Stimulated activated CD8-positive, alpha-beta memory T cell treated with anti-CD3 and anti-CD28 coated beads, Interleukin-12 subunit alpha, Interleukin-12 subunit beta, amount 100 ng/mL, for 1 hour (primary cell): Measurements from ENCODE around the gene PRKD2.

Experiments
- DNase-seq: peaks from one replicate; pipeline ENCODE4 v3.0.0-alpha.2; 2020; ENCODE audit warnings: low read depth

PRKD2 gene

DNA sequence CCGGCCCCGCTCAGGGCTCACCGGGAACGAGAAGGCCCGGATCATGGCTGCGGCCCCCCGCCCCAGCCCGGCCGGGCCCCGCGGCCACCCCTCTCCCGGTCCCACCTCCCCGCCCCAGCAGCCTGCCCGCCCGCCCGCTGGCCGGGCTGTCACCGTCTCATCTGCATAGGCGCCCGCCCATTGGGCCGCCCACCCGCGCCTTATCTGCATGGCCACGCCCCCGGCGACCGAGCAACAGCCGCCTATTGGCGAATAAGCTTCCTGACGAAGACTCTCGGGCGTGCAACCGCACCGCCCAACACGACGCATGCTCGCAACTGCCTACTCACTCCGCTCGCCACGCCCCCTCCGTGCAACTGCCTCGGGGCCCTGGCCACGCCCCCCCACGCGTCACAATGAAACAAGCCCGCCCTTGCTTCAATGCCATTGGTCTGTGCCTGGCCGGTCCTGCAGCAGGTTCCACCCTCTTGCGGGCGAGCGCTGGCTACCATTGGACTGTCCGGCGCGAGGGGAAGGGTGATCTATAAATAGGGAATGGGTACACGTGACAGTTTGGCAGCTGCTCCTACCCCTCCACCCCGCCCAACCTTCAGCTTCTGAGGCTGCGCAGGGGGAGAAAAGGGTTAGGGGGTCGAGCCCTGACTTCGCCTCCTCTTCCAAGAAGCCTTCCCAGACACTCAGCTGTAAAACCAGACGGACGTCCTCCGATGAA, 55.7 kb downstream of the PRKD2 start, which contains the start of gene DACT3:
DACT3 (minus strand) TSS at position 163 of the 712 bp plus-strand sequence; CDS start at position 45, 118 bp downstream.
- DNase-seq: peak; percentile 100

DNA sequence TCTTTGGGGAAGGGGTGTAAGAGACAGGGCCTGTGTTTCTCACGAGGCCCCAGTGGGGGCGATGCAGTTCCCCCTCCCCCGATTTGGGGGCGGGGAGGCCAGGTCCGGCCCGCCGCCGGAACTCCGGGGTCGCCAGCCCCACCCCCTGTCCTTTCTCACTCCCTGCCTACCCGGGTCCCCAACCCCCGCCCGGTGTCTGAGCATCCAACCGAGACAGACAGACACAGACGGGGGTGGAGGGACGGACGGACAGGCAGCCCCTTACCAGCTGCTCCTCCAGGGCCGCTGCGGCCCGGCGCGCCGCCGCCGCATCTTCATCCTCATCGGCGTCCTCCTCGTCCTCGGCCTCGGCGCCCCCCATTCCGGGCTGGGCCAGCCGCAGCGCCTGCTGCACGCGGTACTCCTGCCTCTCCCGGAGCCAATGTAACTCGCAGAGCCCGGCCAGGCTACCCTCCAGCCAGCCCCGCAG, 56.3 kb downstream of the PRKD2 start:
- DNase-seq: no peak

DNA sequence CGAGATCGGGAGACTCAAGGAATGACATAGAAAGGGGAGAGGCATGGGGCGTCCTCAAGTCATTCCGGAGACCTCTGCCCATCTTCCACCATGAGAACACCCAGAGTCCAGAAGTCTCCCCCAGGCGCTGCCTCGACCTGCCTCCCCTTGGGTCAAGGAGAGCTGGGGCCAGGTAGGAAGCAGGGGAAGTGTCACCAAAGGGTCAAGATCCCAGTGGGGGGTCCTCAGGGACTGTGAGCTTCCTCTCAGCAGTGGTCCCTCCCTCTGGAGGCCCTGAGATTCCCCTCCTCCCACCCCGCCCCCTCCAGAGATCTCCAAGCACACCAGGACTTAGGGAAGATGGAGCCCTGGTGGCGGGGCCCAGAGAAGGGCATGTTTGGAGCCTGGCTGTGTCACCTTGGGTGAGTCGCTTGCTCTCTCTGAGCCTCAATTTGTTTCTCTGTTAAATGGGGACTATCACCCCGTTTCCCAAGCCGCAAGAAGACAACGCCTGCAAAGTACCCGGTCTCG, 56.9 kb downstream of the PRKD2 start:
- no peak for DNase-seq

DNA sequence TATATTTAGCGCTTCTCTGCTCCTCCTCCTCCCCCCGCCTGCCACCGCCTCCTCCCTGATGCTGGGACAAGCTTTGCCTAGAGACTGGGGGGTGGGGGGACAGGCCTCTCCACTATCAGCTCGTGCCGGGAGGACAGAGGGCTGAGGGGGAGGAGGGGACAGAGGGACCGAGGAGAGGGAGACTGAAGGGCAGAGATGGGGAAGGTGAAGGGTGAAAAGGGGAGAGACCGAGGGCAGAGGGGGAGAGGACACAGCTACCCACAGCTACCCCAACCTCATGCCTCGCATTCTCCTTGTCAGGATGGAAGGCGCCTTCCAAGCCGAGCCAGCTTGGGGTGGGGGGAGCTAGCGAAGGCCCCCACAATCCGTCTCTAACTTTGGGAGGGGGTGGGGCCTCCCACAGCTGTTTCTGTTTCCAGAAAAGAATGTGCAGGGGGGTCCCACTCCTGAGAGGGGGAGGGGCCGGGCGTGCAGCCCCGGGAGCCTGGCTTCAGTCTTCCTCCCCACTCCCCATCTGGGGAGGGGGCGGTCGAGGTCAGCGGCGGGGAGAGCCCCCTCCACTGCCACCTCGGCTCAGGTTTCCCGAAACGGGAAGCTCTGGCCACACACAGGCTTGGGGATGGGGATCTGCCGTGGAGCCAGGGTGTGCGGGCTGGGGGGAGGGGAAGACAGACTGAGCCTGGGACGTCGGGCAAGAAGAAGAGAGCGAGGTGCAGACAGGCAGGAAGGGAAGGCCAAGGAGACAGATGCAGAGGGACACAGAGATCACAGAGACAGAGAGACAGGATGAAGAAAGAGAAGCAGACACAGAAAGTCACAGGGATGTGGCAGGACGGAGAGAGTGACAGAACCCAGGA, 57.5 kb downstream of the PRKD2 start:
- DNase-seq: no peak

DNA sequence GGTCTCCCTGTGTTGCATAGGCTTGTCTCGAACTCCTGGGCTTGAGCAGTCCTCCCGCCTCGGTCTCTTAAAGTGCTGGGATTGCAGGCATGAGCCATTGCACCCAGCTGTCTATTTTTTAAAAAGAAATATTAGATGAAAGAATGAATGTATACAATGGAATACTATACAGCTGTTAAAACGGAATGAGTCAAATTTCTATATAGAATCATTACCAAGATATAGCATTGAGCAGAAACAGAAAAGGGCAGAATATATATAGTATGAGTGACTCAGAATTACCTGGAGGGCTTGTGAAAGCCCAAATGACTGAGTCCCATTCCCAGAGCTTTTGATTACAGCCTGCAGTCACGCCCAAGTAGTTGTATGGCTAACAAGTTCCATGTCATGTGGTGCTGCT, 60.4 kb downstream of the PRKD2 start:
- DNase-seq: no peak

DNA sequence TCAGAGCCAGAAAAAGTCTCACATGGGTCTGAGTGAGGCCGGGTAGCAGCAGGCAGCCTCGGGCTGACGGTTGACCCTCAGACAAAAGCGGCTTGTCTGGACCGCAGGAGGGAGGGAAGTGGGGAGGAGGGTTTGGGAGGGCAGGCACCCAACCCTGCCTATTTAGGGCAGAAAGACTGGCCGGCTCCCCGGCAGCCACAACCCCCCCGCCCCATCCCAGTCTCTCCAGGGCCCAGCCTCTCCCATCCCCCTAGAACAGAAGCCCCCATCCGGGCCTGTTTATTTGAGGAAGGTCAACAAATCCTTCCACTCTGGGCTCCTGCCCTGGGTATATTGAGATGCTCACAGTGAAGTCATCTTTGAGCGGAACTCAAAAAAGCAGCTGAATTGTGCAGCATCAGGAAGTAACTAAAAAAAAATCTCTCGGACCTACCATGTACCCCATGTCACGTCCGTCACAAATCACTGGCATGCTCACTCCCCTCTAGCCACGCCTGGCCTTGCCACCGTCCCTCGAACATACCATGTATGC, 62.2 kb downstream of the PRKD2 start:
- DNase-seq: no peak

DNA sequence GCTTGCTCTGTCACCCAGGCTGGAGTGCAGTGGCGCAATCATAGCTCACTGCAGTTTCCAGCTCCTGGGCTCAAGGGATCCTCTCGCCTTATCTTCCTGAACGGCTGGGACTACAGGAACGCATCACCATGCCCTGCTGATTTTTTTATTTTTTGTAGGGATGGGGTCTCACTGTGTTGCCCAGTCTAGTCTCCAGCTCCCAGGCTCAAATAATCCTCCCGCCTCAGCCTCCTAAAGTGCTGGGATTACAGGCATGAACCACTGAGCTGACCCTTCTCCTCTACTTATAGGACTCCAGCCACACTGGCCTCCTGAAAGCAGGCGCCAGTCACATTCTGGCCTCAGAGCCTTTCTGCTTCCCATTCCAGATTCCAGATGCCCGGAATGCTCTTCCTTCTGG, 66.5 kb downstream of the PRKD2 start:
- no peak for DNase-seq

DNA sequence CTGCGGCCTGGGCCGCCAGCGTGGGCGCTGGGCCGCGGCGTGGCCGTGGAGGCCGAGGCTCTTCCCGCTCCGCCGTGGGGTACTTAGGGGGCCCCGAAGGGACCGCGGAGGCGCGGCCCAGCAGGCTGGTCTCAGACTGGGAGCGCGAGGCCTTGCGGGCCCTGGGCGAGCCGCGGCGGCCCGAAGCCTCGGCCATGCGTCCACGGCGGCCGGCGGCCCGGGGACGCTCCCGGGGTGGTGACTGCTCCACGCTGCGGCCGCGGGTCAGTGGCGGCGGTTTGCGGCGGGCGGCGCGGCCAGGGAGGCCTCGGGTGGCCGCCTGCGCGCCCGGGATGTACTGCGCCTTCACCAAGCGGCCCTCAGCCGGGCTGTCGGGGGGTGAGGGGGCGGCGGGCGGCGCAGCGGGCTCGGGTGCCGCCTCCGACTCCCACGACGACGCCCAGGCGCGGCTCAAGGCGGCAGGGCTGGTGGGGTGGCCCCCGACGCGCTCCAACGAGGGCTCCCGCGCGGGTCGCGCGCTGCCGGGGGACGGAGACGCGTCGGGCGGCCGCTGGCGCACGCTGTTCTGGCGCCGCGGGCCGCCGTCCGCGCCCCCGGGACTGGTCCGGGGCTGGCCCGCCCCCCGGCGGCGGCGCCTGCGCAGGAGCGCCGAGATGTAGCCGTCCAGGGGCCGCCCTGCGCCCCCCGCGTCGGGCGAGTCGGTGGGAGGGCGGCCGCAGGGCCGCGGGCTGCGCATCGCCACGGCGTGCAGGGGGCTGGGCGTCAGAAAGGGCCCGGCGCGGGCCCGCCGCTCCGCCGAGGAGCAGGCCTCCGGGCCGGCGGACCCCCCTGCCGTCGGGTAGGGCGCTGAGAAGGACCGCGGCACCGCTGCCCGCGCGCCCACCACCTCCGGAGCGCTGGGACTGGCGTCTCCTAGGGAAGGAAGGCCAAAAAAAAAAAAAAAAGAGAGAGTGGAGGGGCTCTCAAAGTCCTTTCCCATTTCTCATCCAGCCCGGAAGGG, 67.7 kb downstream of the PRKD2 start:
- DNase-seq: no peak

DNA sequence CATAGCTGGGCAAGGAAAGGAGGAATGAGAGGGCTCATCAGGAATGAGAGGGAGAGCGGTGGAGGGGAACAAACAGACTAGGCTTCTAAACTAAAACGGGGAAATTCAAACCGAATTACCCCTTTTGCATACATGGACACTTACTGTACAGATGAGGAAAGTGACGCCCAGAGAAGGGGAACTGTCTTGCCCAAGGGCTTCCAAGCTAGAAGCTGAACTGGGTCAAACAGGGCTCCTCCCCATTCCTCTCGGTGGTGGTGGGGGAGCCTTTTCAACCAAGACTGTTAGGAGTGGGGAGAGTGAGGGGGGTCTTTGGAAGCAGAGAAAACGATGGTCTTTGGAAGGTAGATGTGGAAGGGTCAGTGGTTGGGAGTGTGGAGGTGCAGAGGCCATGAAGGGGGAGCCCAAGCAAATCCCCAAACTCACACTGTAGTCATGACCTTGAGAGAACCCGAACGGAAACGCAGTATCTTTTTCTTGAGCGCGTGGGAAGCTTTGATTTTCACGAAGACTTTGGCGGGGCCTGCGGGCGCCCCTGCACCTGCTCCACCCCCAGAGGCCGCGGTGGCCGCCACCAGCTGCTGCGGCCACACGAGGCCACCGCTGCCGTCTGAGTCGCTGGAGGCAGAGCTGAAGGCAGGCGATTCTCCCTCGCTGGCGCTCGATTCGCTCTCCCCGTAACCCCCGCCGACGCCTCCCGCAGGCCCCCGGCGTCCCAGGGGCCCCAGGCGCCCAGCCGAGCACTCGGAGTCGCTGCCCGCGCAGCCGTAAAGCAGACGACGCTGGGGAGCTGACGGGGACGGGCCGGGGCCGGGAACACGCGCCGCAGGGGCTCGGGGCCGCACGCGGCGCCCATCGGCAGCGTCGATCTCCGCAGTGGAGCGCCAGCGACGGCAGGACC, 68.6 kb downstream of the PRKD2 start:
- DNase-seq: no peak

DNA sequence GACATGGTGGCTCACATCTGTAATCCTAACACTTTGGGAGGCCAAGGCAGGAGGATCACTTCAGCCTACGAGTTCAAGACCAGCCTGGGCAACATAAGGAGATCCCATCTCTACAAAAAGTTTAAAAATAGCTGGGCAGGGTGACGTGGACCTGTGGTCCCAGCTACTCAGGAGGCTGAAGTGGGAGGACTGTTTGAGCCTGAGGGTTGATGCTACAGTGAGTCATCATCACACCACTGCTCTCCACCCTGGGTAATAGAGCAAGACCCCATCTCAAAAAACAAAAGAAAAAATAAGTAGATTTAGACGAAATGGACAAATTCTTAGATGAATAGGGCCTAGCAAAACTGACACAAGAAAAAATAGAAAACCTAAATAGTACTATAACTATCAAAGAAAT, 70.5 kb downstream of the PRKD2 start:
- no peak for DNase-seq

DNA sequence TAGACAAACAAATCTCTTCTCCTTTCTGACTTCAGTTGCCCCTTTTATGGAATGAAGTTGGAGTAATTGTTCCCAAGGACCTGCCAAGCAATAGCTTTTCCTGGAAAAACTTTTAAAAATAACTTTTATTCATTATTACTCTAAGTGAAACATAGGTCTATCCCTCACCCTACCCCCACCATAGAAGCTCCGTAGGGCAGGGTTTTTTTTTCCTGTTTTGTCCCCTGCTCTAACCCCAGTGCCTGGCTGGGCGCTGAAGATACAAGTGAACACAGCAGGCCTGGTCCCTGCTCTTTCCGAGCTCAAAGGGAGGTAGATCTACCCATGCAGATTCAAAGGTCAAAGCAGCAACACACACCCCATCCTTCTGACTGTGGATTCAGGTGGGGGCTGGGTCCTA, 72.2 kb downstream of the PRKD2 start:
- DNase-seq: no peak

DNA sequence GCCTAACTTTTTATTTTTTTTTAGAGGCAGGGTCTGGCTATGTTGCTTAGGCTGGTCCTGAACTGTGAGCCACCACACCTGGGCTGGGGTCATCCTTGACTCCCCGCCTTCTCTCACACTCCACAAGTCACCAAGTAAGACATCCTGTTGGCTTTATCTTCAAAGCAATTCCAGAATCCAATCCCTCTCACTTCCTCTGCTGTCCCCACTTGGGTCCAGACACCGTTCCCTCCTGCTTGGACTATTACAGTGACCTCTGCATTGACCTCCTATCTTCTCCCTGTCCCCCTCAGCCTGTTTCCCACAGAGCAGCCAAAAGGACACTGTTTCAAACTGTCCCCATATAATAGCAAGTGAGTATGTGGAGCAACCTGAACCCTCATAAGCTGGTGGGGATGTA, 76.3 kb downstream of the PRKD2 start:
- no peak for DNase-seq

DNA sequence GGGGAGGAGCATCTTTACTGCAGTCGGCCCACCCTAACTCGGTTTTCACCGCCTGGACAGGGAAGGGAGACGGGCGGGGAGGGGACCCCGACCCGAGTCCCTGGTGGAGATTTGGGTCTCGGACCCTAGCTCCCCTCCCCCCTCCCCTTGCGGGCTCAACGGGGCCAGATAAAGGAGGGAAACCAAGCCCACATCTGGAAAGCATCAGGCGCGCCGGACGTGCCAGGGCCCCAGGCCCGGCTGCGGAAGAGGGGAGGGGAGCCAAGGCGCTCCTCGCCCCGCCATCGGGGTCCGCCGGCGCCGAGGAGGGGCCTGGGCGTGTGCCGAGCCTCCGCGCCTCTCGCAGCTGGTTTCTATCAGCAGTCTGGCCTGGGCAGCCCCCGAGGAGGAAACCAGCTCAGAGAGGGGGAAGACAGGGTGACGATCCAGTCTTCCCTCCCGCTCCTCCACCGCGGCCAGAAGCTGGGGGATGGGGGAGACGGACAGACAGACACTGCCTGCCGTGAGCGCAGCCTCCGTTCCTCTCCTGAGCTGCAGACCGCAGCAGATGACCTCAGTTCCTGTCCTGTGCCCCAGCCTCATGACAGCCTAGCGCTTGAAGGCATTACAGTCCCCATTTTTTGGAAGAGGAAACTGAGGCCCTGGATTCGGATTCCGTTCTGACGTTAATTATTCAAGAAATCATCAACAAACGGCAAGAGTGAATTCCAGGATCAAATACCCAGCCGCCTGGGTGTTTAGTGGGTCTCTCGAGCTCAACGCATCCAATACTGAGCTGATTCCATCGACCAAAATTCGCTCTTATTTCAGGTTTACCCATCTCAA, 77.3 kb downstream of the PRKD2 start:
- DNase-seq: no peak

DNA sequence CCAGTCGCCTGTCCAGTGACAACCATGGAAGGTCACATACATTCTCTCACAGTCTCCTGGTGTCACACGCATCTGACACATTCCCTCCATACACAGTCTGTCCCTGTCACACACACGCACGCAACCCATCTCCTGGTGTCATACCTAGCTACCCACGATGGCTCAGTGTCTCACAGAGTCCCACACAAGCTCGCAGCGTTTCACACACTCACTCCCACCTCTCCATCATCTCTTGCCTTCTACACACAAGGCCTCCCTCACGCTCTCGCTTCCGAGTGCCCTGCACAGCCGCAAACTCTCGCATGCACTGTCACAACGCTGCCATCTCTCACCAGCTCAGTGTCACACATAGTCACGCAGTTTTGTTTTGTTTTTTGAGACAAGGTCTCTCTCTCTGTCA, 79.7 kb downstream of the PRKD2 start:
- no peak for DNase-seq

DNA sequence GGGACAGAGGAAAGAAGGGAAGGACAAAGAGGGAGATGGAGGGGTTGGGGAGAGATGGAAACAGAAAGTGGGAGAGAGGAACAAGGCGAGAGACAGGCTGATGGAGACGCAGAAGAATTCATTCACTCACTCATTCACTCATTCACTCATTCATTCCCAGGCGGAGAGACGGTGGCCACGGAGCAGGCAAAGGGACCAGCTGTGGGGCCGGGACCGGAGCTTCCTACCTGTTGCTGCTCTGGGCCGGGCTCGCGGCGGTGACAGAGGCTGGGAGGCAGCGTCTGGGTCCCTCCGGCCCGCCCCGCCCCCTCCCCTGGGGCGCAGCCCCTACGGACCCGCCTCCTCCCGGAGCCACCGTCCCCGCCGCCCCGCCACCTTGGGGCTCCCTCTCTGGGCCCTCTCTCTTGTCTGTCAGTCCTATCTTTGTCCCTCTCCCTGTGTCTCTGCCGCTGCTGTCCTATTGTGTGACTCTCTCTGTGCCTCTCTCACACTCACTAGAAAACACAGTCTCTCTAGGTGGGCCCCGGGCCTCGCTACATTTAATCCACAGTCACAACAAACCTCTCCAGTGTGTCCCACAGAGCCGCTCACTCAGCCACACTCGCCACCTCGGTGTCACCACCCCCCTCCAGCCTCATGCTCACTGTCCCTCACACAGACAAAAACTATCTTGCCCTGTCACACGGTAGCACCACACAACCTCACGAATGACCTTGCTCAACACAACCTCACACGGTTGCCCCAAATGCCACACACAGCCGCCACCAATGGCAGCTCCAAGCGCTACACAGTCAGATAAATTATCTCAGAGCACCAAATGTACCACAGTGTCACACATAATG, 80.8 kb downstream of the PRKD2 start, which contains the start of gene GNG8:
GNG8 (minus strand) TSS at position 283 of the 842 bp plus-strand sequence. CDS start 1,520 bp downstream, outside the sequence.
- DNase-seq: no peak

DNA sequence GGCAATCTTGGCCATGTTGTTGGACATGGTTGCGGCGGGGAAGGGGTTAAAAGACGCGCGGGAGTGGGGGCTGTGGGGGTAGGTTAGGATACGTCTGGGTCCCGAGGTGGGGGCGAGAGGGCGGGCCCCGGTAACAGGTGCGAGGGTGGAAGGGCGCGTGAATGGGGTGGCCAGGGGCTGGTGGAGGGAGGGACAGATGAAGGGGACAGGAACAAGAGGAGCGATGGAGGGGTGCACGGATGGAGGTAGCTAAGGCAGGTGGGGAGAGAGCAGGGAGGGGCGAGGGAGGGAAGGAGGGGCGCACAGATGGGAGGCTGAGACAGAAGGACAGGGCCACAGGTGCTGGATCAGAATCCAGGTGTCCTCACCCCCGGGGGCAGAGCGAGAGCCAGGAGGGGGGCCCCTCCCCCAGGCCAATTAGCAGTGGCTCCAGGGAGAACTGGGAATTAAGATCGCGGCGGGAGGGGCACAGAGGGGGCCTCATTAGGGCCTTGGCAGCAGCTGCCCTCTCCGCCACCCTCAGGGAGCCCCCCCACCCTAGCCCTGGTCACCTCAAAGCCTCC, 82.2 kb downstream of the PRKD2 start:
- DNase-seq: no peak

DNA sequence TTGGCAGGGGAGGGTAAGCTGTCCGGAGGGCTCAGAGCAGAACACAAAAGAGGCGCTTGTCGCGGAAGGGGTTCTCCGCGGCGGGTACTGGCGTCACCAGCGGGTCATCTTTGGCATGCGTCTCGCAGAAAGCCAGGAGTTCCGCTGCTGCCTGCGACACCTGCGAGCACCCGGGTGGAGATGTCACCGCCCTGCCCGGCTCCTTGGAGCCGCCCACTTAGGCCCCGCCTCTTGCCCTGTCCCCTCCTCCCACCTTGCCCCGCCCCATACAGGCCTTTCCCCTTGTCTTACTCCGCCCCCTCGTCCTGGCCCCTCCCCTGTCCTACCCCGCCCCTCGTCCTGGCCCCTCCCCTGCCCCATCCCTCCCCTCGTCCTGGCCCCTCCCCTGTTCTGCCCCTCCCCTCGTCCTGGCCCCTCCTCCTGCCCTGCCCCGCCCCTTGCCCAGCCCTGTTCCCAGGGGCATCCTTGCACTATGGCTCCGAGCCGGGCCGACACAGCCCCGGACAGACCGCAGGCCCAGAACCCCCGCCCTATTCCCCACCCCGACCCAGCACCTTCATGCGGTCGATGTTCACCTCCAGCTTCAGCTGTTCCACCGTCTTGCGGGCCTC, 82.8 kb downstream of the PRKD2 start:
- peak; percentile 87 for DNase-seq

DNA sequence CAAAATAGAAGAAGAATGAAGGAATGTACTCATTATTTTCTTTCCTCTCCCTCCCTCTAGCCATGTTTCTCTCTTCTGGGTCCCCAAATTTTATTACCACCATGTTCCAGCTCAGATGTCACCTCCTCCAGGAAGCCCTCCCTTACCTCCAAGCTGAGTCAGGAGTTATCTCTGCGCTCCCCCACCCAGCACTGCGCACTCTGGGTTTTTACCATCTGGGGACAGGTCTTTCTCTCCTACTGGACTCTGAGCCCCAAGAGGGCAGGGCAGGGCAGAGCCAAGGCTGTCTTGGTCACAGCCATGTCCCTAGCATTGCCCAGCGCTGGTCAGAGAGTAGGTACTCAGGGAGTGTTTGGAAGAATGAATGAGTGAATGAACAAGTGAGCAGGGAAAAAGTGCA, 83.8 kb downstream of the PRKD2 start:
- no peak for DNase-seq
